ENCODE measurements around the gene TCIRG1.
"Not testable (repeated sequence)": the region's sequence is repeated elsewhere in the genome, so short reads cannot be mapped to it uniquely, and the experiment has no call there.

The TCIRG1 gene

GRCh38 chr11:68038718-68039525, at the start of gene TCIRG1:
Gene TCIRG1, plus strand, starts transcription at chr11:68039025. Its CDS starts 2,247 bp downstream, at chr11:68041272.
- no peak for DNase-seq (ENCODE audit: low read depth)

- not testable (repeated sequence) for DNase-seq (ENCODE audit: low read depth)
Observed at GRCh38 chr11:67990546-67991346, 48.1 kb upstream of the TCIRG1 start.

- DNase-seq (ENCODE audit: low read depth): not testable (repeated sequence)
Observed at GRCh38 chr11:67991347-67992121, 47.3 kb upstream of the TCIRG1 start.

GRCh38 chr11:67993821-67994220, 45.0 kb upstream of the TCIRG1 start:
- not testable (repeated sequence) for DNase-seq (ENCODE audit: low read depth)

GRCh38 chr11:67994387-67994786, 44.4 kb upstream of the TCIRG1 start:
- not testable (repeated sequence) for DNase-seq (ENCODE audit: low read depth)

- not testable (repeated sequence) for DNase-seq (ENCODE audit: low read depth)
Observed at GRCh38 chr11:67995129-67995528, 43.7 kb upstream of the TCIRG1 start.

- not testable (repeated sequence) for DNase-seq (ENCODE audit: low read depth)
Observed at GRCh38 chr11:67995579-67995978, 43.2 kb upstream of the TCIRG1 start.

- DNase-seq (ENCODE audit: low read depth): no peak
Observed at GRCh38 chr11:67996051-67996450, 42.8 kb upstream of the TCIRG1 start.

- DNase-seq (ENCODE audit: low read depth): no peak
Observed at GRCh38 chr11:67996622-67997474, 42.0 kb upstream of the TCIRG1 start.

GRCh38 chr11:67997475-67997921, 41.3 kb upstream of the TCIRG1 start:
- no peak for DNase-seq (ENCODE audit: low read depth)

GRCh38 chr11:67998150-67999045, 40.4 kb upstream of the TCIRG1 start:
- no peak for DNase-seq (ENCODE audit: low read depth)

GRCh38 chr11:67999201-67999629, 39.6 kb upstream of the TCIRG1 start:
- DNase-seq (ENCODE audit: low read depth): no peak

- no peak for DNase-seq (ENCODE audit: low read depth)
Observed at GRCh38 chr11:67999704-68000103, 39.1 kb upstream of the TCIRG1 start.

GRCh38 chr11:68002575-68002937, 36.3 kb upstream of the TCIRG1 start:
- DNase-seq (ENCODE audit: low read depth): no peak

- no peak for DNase-seq (ENCODE audit: low read depth)
Observed at GRCh38 chr11:68002938-68003845, 35.6 kb upstream of the TCIRG1 start.

GRCh38 chr11:68003846-68004550, 34.8 kb upstream of the TCIRG1 start, which contains the start of gene UNC93B1:
Gene UNC93B1, minus strand, starts transcription at chr11:68004097. Its CDS starts 54 bp downstream, at chr11:68004043.
- no peak for DNase-seq (ENCODE audit: low read depth)

- no peak for DNase-seq (ENCODE audit: low read depth)
Observed at GRCh38 chr11:68004551-68005335, 34.1 kb upstream of the TCIRG1 start.
